Aorta (tissue), 5 donors: Measurements from ENCODE around the gene PGGHG. TPM values are rescaled to one million over a fixed set of nuclear protein-coding genes. Genes with fewer than 3 reads are reported as not detected.

Experiments
- ATAC-seq: fragments of 200-7000 bp; cut with Tn5 transposase; one replicate; pipeline ENCODE4 v1.9.1; 2022; ENCODE audit warnings: moderate library complexity; ENCODE audit not compliant: low FRiP score
- DNase-seq, 2 donors: peaks; one replicate each; pipeline ENCODE4 v3.0.0-alpha.2; 2020
- H3K27ac ChIP-seq, 2 donors: one replicate each; pipeline ENCODE4 v1.5.1; 2013; ENCODE audit warnings: low read length in 2 of 2, mild to moderate bottlenecking in 2 of 2, moderate library complexity in 2 of 2, control low read depth in 1 of 2, inconsistent platforms in 1 of 2, low read depth in 1 of 2
- H3K27me3 ChIP-seq, 2 donors: one replicate each; pipeline ENCODE4 v1.6.1; 2013; ENCODE audit warnings: control low read depth in 1 of 2, low read length in 1 of 2, mild to moderate bottlenecking in 1 of 2, moderate library complexity in 1 of 2; ENCODE audit not compliant: insufficient read depth in 2 of 2, control insufficient read depth in 1 of 2
- H3K36me3 ChIP-seq, 2 donors: one replicate each; pipeline ENCODE4 v1.6.1; 2013; ENCODE audit warnings: control low read depth in 1 of 2, low read length in 1 of 2, mild to moderate bottlenecking in 1 of 2; ENCODE audit not compliant: insufficient read depth in 2 of 2, control insufficient read depth in 1 of 2
- H3K4me1 ChIP-seq, 2 donors: one replicate each; pipeline ENCODE4 v1.6.1; 2013; ENCODE audit warnings: low read length in 2 of 2, control low read depth in 1 of 2, mild to moderate bottlenecking in 1 of 2, moderate library complexity in 1 of 2; ENCODE audit not compliant: insufficient read depth in 2 of 2, control insufficient read depth in 1 of 2
- H3K4me3 ChIP-seq, 2 donors: one replicate each; pipeline ENCODE4 v1.5.1; 2013; ENCODE audit warnings: low read length in 2 of 2, control low read depth in 1 of 2, mild to moderate bottlenecking in 1 of 2
- H3K9me3 ChIP-seq: one replicate; pipeline ENCODE4 v1.6.1; 2013; ENCODE audit warnings: mild to moderate bottlenecking, low read length; ENCODE audit not compliant: control insufficient read depth
- WGBS, 2 donors: extraction: QIAGEN DNeasy Blood & Tissue Kit; methylation state at CpG; one replicate each; pipeline ENCODE4 v1.1.7; 2013; 5-methylcytosine and 5-hydroxymethylcytosine counted together
- intact Hi-C, 2 donors: fragments of 100-400 bp; cut with DNase I; formaldehyde crosslinking; loops; one replicate each; pipeline versions ENCODE4 v1.14.2 to v1.15.0; 2022
- polyA plus RNA-seq, 2 donors: library from polyadenylated mRNA; stranded (reverse); fragments of 200-250 nt; gene quantifications; one replicate each; pipeline ENCODE4 v1.2.3, GENCODE V29; 2013
- total RNA-seq, 2 donors: library from RNA; stranded (reverse); fragmentation: NEBNext Ultra II Directional; extraction: Animal tissue kit (Norgen Biotek cat#: 25700); gene quantifications; one replicate each; pipeline ENCODE4 v1.2.1, GENCODE V29; 2021
- donor health status: healthy with polysubstance abuse.
- donor health status: Bipolar disorder and iron deficiency.
- donor health status: DM: no; HTN: no; CAD: no.
- donor health status: DM: no; HTN: no; CAD: no.
- donor health status: DM: yes; HTN: yes; CAD: no.

Gene PGGHG
- total and polyA plus RNA-seq, 4 donors = 23.9 to 197 (median 51.8) TPM

- peak overlapping the region; percentile 51 to 69 for H3K4me3 ChIP-seq
- H3K4me1 ChIP-seq = no peaks in the 10 kb centered on the region
- H3K27me3 ChIP-seq = no peaks in the 10 kb centered on the region
- WGBS, 2 donors = 22 to 23% methylated on average over 41 of the region's 41 CpGs
- peak; percentile 55 to 74 for DNase-seq
- H3K9me3 ChIP-seq = no peaks in the 10 kb centered on the region
- intact Hi-C loops = loop anchor here in 1 of 2 donors (5.0 kb wide), 1 partner anchor 36 kb away; no protein-coding TSS in a partner anchor
- ATAC-seq = no peak
- no peaks in the 10 kb centered on the region for H3K36me3 ChIP-seq
- no peak overlapping the region for H3K27ac ChIP-seq
These were observed 977 bp upstream of the PGGHG start for GRCh38 chr11:287821-288477.

DNA sequence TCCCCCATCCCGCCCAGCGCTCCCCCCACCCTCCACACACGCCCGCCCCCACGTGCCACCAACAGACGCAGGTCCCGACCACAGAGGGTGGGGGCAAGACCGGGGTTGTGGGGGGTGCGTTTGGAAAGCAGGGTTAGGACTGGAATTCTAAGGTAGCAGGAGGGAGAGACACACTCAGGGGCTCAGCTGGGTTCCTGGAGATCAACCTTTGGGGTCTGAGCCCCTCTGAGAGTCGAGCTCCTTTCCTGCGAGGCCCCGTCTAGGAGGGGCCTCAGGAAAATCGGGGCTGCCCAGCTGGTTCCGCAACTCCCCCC is 429 bp downstream of the PGGHG start:
- no peak overlapping the region for H3K27ac ChIP-seq
- H3K27me3 ChIP-seq = no peaks in the 10 kb centered on the region
- DNase-seq = peak in 1 of 2 donors; percentile 50
- no peak for ATAC-seq
- intact Hi-C loops = loop anchor here in 1 of 2 donors (5.0 kb wide), 1 partner anchor 37 kb away; no protein-coding TSS in a partner anchor
- no peaks in the 10 kb centered on the region for H3K9me3 ChIP-seq
- peak overlapping the region; percentile 30 to 69 for H3K4me3 ChIP-seq
- WGBS, 2 donors = 17 to 19% methylated on average over 12 to 14 of the region's 14 CpGs
- no peaks in the 10 kb centered on the region for H3K4me1 ChIP-seq
- H3K36me3 ChIP-seq = no peaks in the 10 kb centered on the region

DNA sequence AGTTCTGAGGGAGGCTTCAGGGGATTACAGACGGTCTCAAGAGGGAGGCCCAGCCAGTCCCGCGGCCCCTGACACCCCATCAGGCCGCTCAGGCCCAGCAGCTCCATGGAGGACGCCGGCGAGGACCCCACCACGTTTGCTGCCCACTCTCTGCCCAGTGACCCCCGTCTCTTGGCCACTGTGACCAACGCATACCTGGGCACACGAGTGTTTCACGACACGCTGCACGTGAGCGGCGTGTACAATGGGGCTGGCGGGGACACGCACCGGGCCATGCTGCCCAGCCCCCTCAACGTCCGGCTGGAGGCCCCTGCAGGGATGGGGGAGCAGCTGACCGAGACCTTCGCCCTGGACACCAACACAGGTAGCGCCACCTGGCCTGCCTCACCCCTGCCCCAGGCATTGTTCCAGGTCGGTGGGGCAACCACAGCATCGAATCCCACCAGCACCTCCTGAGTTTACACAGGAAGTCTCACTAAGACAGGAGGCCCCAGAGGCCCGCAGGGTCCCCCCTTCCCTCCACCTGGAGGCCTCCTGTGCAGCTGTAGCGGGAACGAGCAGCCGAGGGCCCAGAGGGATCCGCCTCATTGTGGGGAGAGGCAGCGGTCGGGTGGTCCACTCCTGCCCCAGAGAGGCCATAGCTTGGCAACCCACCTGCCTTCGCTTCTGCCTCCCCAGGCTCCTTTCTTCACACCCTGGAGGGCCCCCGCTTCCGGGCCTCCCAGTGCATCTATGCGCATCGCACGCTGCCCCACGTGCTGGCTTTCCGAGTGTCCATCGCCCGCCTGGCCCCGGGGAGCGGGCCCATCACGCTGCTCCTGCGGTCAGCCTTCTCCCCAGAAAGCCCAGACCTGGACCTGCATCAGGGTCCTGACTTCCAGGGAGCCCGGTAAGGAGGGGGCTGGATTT is 1.0 kb downstream of the PGGHG start:
- no peaks in the 10 kb centered on the region for H3K4me1 ChIP-seq
- no peak overlapping the region for H3K27ac ChIP-seq
- no peaks in the 10 kb centered on the region for H3K36me3 ChIP-seq
- no peaks in the 10 kb centered on the region for H3K9me3 ChIP-seq
- H3K27me3 ChIP-seq = no peaks in the 10 kb centered on the region
- 89 to 91% methylated on average over 46 to 48 of the region's 48 CpGs for WGBS, 2 donors
- H3K4me3 ChIP-seq = no peak overlapping the region
- DNase-seq = peak; percentile 48 to 74
- ATAC-seq = no peak
- intact Hi-C loops = loop anchor here in 1 of 2 donors (5.0 kb wide), 1 partner anchor 38 kb away; no protein-coding TSS in a partner anchor

DNA sequence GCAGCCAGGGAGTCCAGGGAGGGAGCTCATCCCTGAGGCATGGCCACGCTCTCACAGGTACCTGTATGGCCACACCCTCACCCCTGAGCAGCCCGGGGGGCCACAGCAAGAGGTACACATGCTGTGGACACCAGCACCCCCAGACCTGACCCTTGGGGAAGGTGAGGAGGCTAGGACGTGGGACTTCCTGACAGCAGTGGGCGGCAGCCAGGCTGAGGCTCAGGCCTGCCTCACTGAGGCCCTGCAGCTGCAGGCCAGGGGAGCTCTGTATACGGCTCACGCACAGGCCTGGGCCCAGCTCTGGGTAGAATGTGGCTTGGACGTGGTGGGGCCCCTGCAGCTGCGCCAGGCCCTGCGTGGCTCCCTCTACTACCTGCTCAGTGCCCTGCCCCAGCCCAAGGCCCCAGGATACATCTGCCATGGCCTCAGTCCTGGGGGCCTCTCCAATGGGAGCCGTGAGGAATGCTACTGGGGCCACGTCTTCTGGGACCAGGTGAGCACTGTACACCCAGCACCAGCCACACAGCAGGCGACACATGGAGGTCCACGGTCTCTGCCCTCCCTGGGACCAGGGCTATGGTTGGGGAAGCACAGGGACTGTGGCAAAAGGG is 1.8 kb downstream of the PGGHG start:
- Histone ChIP-seq H3K27ac (no peak overlapping the region), H3K36me3 (no peaks in the 10 kb centered on the region), H3K4me1 (no peaks in the 10 kb centered on the region), H3K27me3 (no peaks in the 10 kb centered on the region), H3K9me3 (no peaks in the 10 kb centered on the region), H3K4me3 (no peak overlapping the region)
- intact Hi-C loops = no loop called here
- WGBS, 2 donors = 88 to 93% methylated on average over 13 of the region's 13 CpGs
- ATAC-seq (no peak), DNase-seq (peak; percentile 49 to 64)

GRCh38 chr11:291281-292210 is 2.6 kb downstream of the PGGHG start:
- no peak overlapping the region for H3K4me3 ChIP-seq
- DNase-seq (peak; percentile 51 to 74), ATAC-seq (no peak)
- no peaks in the 10 kb centered on the region for H3K27me3 ChIP-seq
- no peak overlapping the region for H3K27ac ChIP-seq
- H3K4me1 ChIP-seq = no peaks in the 10 kb centered on the region
- intact Hi-C loops = no loop called here
- H3K9me3 ChIP-seq = no peaks in the 10 kb centered on the region
- no peaks in the 10 kb centered on the region for H3K36me3 ChIP-seq
- 89 to 90% methylated on average over 39 to 44 of the region's 44 CpGs for WGBS, 2 donors

DNA sequence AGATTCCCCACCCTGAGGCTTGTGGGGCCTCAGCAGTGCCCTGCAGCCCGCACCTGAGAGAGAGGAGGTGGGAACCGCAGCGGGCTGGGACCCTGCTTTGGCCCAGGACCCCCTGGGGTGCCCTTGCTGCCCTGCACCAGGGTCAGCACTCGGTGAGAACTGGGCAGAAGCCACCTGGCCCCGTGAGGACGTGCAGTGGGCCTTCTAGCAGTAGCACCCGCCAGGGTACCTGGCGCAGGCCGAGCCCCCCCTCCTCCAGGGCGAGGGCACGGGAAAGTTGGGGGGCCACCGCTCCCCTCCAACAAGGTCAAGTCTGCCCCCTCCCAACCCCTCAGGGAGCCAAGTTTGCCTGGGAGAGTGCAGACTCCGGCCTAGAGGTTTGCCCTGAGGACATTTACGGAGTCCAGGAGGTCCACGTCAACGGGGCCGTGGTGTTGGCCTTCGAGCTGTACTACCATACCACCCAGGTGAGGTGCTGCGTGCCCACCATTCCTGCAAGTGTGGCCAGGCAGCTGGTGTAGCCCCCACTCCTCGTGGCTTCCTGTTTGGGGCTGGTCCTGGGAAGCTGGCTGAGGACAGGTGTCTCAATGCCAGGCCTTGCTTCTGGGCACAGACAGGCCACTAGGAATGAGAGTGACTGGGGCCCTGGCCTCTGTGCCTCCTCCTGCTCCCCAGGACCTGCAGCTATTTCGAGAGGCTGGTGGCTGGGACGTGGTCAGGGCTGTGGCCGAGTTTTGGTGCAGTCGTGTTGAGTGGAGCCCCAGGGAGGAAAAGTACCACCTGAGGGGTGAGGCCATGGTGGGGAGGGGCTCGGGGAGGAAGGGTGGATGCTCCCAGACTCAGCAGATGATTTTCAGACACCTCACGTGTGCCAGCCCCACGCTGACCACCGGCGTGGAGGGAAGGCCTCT is 3.5 kb downstream of the PGGHG start:
- ATAC-seq (no peak), DNase-seq (peak; percentile 45 to 76)
- Histone ChIP-seq H3K36me3 (no peaks in the 10 kb centered on the region), H3K27ac (no peak overlapping the region), H3K4me3 (no peak overlapping the region), H3K27me3 (no peaks in the 10 kb centered on the region), H3K9me3 (no peaks in the 10 kb centered on the region), H3K4me1 (no peaks in the 10 kb centered on the region)
- 92 to 95% methylated on average over 29 of the region's 29 CpGs for WGBS, 2 donors
- intact Hi-C loops = no loop called here

- intact Hi-C loops = no loop called here
- H3K9me3 ChIP-seq = no peaks in the 10 kb centered on the region
- peak in 1 of 2 donors; percentile 57 for DNase-seq
- H3K27me3 ChIP-seq = no peaks in the 10 kb centered on the region
- 88 to 89% methylated on average over 18 of the region's 18 CpGs for WGBS, 2 donors
- ATAC-seq = no peak
- H3K27ac ChIP-seq = no peak overlapping the region
- H3K4me3 ChIP-seq = no peak overlapping the region
- no peaks in the 10 kb centered on the region for H3K4me1 ChIP-seq
- no peaks in the 10 kb centered on the region for H3K36me3 ChIP-seq
These were observed 4.4 kb downstream of the PGGHG start for GRCh38 chr11:293271-293851.
